A549 (cell line): ENCODE results near the gene USH1G. TPM values are rescaled to one million over a fixed set of nuclear protein-coding genes. Genes with fewer than 3 reads are reported as not detected.

Experiments used
- ATAC-seq, 2 experiments: fragments of 200-7000 bp in 1 of 2; fragments of >200 bp in 1 of 2; cut with Nextera tagmentation in 1 of 2; cut with Tn5 transposase in 1 of 2; 3 replicates each; pipeline versions ENCODE4 v1.8.0 to v1.9.1; 2018 to 2020; ENCODE audit warnings: mild to moderate bottlenecking in 1 of 2, moderate library complexity in 1 of 2
- CTCF ChIA-PET: fragments of 300-600 bp; sonication (Branson Sonifier 250); formaldehyde crosslinking; extraction: SDS; loops from one replicate; lab custom pipeline; 2021; ENCODE audit warnings: antibody characterized with exemption, inconsistent platforms; lab: Yijun Ruan, JAX
- POLR2A ChIA-PET: fragments of 350-600 bp; formaldehyde crosslinking; extraction: SDS; loops from one replicate; lab custom pipeline; 2021; ENCODE audit warnings: antibody characterized with exemption, inconsistent platforms; lab: Yijun Ruan, JAX
- DNase-seq, 2 experiments: peaks; one replicate each; pipeline versions ENCODE4 v3.0.0 to v3.0.0-alpha.2; 2011 to 2016; ENCODE audit warnings: low read depth in 1 of 2, low spot score in 1 of 2
- FAIRE-seq: peaks from 2 replicates; lab custom pipeline; 2011; peaks lifted over from hg19 to GRCh38; lab: Jason Lieb, UNC
- H3K27ac ChIP-seq, 2 experiments: fragments of >200 bp; sonication (Bioruptor Twin); formaldehyde crosslinking; 3 replicates each; pipeline ENCODE4 v1.5.1; 2016 to 2017
- H3K4me1 ChIP-seq: fragments of >200 bp; sonication (Bioruptor Twin); formaldehyde crosslinking; 3 replicates; pipeline ENCODE4 v1.6.1; 2016
- H3K4me2 ChIP-seq: fragments of >200 bp; sonication (Bioruptor Twin); formaldehyde crosslinking; 3 replicates; pipeline ENCODE4 v1.6.1; 2016
- H3K4me3 ChIP-seq: fragments of >200 bp; sonication (Bioruptor Twin); formaldehyde crosslinking; 3 replicates; pipeline ENCODE4 v1.5.1; 2016
- H3K9me3 ChIP-seq: fragments of >200 bp; sonication (Bioruptor Twin); formaldehyde crosslinking; 3 replicates; pipeline ENCODE4 v1.6.1; 2016
- ATOH8 ChIP-seq: fragments of 250-450 bp; sonication (Bioruptor Pico); IDR thresholded peaks from 2 replicates; pipeline ENCODE4 v1.5.0; 2020; ENCODE audit warnings: low read depth, mild to moderate bottlenecking, moderate library complexity
- BHLHE40 ChIP-seq: IDR thresholded peaks from 2 replicates; pipeline ENCODE4 v1.6.1; 2012; ENCODE audit warnings: low read depth, low read length, inconsistent platforms
- EHF ChIP-seq: fragments of 250-450 bp; sonication (Bioruptor Pico); IDR thresholded peaks from 2 replicates; pipeline ENCODE4 v1.5.0; 2020; ENCODE audit warnings: mild to moderate bottlenecking
- EHMT2 ChIP-seq: fragments of 200-600 bp; sonication (generic); IDR thresholded peaks from 2 replicates; pipeline ENCODE4 v1.6.1; 2016; ENCODE audit warnings: antibody characterized with exemption, low read depth, mild to moderate bottlenecking, moderate library complexity
- FOSB ChIP-seq: fragments of 250-450 bp; sonication (Bioruptor Pico); IDR thresholded peaks from 2 replicates; pipeline ENCODE4 v1.5.0; 2020; ENCODE audit warnings: mild to moderate bottlenecking, moderate library complexity
- FOSL2 ChIP-seq, 2 experiments: fragments of 450-650 bp in 1 of 2; fragments of >200 bp in 1 of 2; sonication (Bioruptor Twin) in 1 of 2; formaldehyde crosslinking; IDR thresholded peaks; 2 replicates each; pipeline versions ENCODE4 v1.5.0 to v1.6.1; 2016 to 2020; ENCODE audit warnings: mild to moderate bottlenecking in 1 of 2, moderate library complexity in 1 of 2
- HES2 ChIP-seq: fragments of >200 bp; sonication (Bioruptor Twin); formaldehyde crosslinking; IDR thresholded peaks from 2 replicates; pipeline ENCODE4 v1.6.1; 2016
- KDM1A ChIP-seq: fragments of 200-600 bp; sonication (generic); IDR thresholded peaks from 2 replicates; pipeline ENCODE4 v1.6.1; 2016; ENCODE audit warnings: low read depth, mild to moderate bottlenecking
- MAFK ChIP-seq: fragments of 450-650 bp; IDR thresholded peaks from 2 replicates; pipeline ENCODE4 v1.6.1; 2014; ENCODE audit not compliant: partially characterized antibody
- MAX ChIP-seq: IDR thresholded peaks from 2 replicates; pipeline ENCODE4 v1.6.1; 2012
- MAZ ChIP-seq: fragments of 150-350 bp; IDR thresholded peaks from 2 replicates; pipeline ENCODE4 v1.6.1; 2014; ENCODE audit warnings: antibody characterized with exemption, low read depth, low read length, borderline replicate concordance
- PBX3 ChIP-seq: IDR thresholded peaks from 2 replicates; pipeline ENCODE4 v1.6.1; 2012
- POLR2AphosphoS2 ChIP-seq: conservative IDR thresholded peaks from 2 replicates; pipeline ENCODE4 v1.6.1; 2012; ENCODE audit warnings: low read length, improper control_type of control experiment, inconsistent platforms
- RAD21 ChIP-seq, 2 experiments: fragments of >200 bp in 1 of 2; sonication (Bioruptor Twin) in 1 of 2; formaldehyde crosslinking in 1 of 2; IDR thresholded peaks in 1 of 2; conservative IDR thresholded peaks in 1 of 2; 2 replicates in 1 of 2; 3 replicates in 1 of 2; pipeline ENCODE4 v1.6.1; 2012 to 2018; ENCODE audit warnings: inconsistent platforms in 1 of 2
- SMC3 ChIP-seq: fragments of >200 bp; sonication (Bioruptor Twin); formaldehyde crosslinking; IDR thresholded peaks from 3 replicates; pipeline ENCODE4 v1.6.1; 2018; ENCODE audit warnings: inconsistent platforms
- USF2 ChIP-seq: fragments of 450-650 bp; IDR thresholded peaks from 2 replicates; pipeline ENCODE4 v1.6.1; 2014; ENCODE audit warnings: antibody characterized with exemption
- ZC3H11A ChIP-seq: fragments of 450-650 bp; IDR thresholded peaks from 2 replicates; pipeline ENCODE4 v1.6.1; 2014; ENCODE audit warnings: antibody characterized with exemption, mild to moderate bottlenecking
- ZFP36 ChIP-seq: fragments of 450-650 bp; IDR thresholded peaks from 2 replicates; pipeline ENCODE4 v1.6.1; 2014; ENCODE audit warnings: borderline replicate concordance; ENCODE audit not compliant: partially characterized antibody
- ZNF302 ChIP-seq: fragments of 250-450 bp; sonication (Bioruptor Pico); IDR thresholded peaks from 2 replicates; pipeline ENCODE4 v1.9.0; 2021; ENCODE audit warnings: inconsistent platforms, mild to moderate bottlenecking, moderate library complexity
- ZSCAN20 ChIP-seq: fragments of 250-450 bp; sonication (Bioruptor Pico); IDR thresholded peaks from 2 replicates; pipeline ENCODE4 v1.8.0; 2022; ENCODE audit warnings: mild to moderate bottlenecking, moderate library complexity
- WGBS: methylation state at CpG from one replicate; pipeline ENCODE4 v1.1.6; 2017; ENCODE audit errors: missing lambda C conversion rate; 5-methylcytosine and 5-hydroxymethylcytosine counted together
- polyA plus RNA-seq, 4 experiments: library from polyadenylated mRNA; depleted of rRNA in 3 of 4; stranded (reverse); fragments of >200 nt; fragmentation: RNase III in 1 of 4; extraction: RNeasy Plus Mini Kit Qiagen cat#74134 plus additional on column Dnase treatment in 1 of 4; gene quantifications; 2 replicates in 3 of 4; 3 replicates in 1 of 4; pipeline ENCODE4 v1.2.3, GENCODE V29; 2011 to 2017

Gene USH1G
- polyA plus RNA-seq, 2 of the 4 experiments (the other 2 are of a cell fraction): 0.09 to 0.12 TPM

GRCh38 chr17:74917430-74917829 is 5.6 kb downstream of the USH1G start:
- ChIA-PET POLR2A (no interaction called here), CTCF (interaction anchor here (0.9 to 42.0 kb wide), 5 partner anchors 8 to 84 kb away, joined by 3 to 1448 read pairs (median 4); partner anchors contain the start of gene HID1)
- Histone ChIP-seq H3K27ac (no peak overlapping the region), H3K4me1 (peaks cover 5% of the 10 kb centered on the region; the same call in 1 of the 3 replicates), H3K9me3 (no peaks in the 10 kb centered on the region), H3K4me2 (no peak overlapping the region), H3K4me3 (no peak overlapping the region)
- 80% methylated on average over 10 of the region's 10 CpGs for WGBS
- no peak for FAIRE-seq
- TF ChIP-seq EHMT2: no peak
- no peak for TF ChIP-seq PBX3
- no peak for TF ChIP-seq RAD21 (conservative IDR thresholded peaks at IDR 0.05 in 1 of 2, IDR thresholded peaks at IDR 0.05 in 1 of 2)
- no peak for TF ChIP-seq ATOH8 (CRISPR knock-in tag)
- no peak for ATAC-seq
- DNase-seq: no peak

GRCh38 chr17:74916851-74917199 is 6.2 kb downstream of the USH1G start:
- Histone ChIP-seq H3K27ac (no peak overlapping the region), H3K4me3 (no peak overlapping the region), H3K4me2 (no peak overlapping the region)
- POLR2A ChIA-PET: no interaction called here
- no peak for FAIRE-seq
- no peak for ATAC-seq
- no peak for DNase-seq
- 85% methylated on average over 11 of the region's 11 CpGs for WGBS
- CTCF ChIA-PET: interaction anchor here (0.9 to 42.0 kb wide), 6 partner anchors 9 to 85 kb away, joined by 3 to 1448 read pairs (median 4); partner anchors contain the start of gene HID1
- TF ChIP-seq USF2 (no peak), MAX (no peak), SMC3 (no peak), BHLHE40 (no peak), ZC3H11A (no peak), FOSB (CRISPR knock-in tag) (no peak), HES2 (no peak), ZSCAN20 (CRISPR knock-in tag) (no peak), ZNF302 (CRISPR knock-in tag) (no peak), FOSL2 (IDR thresholded peaks at IDR 0.05) (no peak), FOSL2 (CRISPR knock-in tag; IDR thresholded peaks at IDR 0.05) (no peak), KDM1A (no peak), MAFK (no peak), EHF (CRISPR knock-in tag) (no peak), ZFP36 (no peak), POLR2AphosphoS2 (no peak), EHMT2 (no peak), MAZ (no peak)
- TF ChIP-seq, all 56 proteins: peak for 0
- peaks cover 5% of the 10 kb centered on the region; the same call in 1 of the 3 replicates for H3K4me1 ChIP-seq
- no peaks in the 10 kb centered on the region for H3K9me3 ChIP-seq
